Breast epithelium (tissue), 3 donors: ENCODE data around the gene YIPF1.

ENCODE experiments used
- CTCF ChIP-seq, 3 donors: fragments of 450-650 bp; IDR thresholded peaks; one replicate each; pipeline ENCODE4 v1.5.1; 2016 to 2017; ENCODE audit warnings: antibody characterized with exemption in 3 of 3, mild to moderate bottlenecking in 3 of 3, moderate library complexity in 3 of 3
- POLR2A ChIP-seq: fragments of 450-650 bp; IDR thresholded peaks from one replicate; pipeline ENCODE4 v1.6.1; 2016; ENCODE audit warnings: antibody characterized with exemption, mild to moderate bottlenecking, moderate library complexity
- POLR2AphosphoS5 ChIP-seq, 3 donors: sonication (generic); formaldehyde crosslinking; IDR thresholded peaks; one replicate each; pipeline ENCODE4 v1.6.1; 2017; ENCODE audit warnings: antibody characterized with exemption in 3 of 3

GRCh38 chr1:53810497-53810896 lies 79.1 kb downstream of the YIPF1 start:
- no peak for TF ChIP-seq CTCF (IDR thresholded peaks at IDR 0.05)
- no peak for TF ChIP-seq POLR2A
- TF ChIP-seq POLR2AphosphoS5 (IDR thresholded peaks at IDR 0.05) = no peak
